EL (cell line): ENCODE data around the gene CPVL.

Experiments
- DNase-seq: peaks from one replicate; pipeline ENCODE4 v3.0.0-alpha.2; 2016

Gene CPVL

DNA sequence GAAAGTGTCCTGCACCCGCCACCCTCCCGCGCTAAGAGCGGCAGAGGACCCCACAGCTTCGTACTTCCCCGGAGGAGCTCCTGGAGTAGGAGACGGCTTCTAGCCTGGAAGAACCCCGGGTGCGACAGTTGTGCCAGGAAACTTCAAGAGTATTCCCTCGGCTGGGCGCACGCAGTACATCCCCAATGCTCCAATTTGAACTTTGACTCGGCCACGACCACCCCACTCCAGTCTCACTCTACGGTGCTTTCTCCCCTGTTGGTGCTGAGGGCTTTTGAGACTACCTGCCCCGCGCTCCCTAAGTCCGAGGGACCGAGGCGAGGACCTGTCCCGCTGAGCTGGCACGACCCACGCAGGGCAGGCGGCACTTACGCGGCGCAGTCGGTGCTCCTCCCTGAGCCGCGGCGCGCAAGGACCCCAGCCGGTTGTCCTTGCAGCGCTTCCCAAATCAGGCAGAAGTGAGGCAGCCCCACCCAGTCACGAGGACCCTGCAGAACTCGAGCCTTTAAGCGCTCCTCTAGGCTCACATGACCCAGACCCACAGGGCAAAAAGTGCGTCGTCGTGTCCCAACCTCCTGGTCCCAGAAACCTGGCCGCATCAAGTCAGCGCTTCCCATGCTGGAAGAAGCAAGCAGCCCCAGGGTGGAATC lies at the start of gene CPVL:
TSS of gene CPVL (minus strand) at position 481 of the 650 bp plus-strand sequence. CDS start 25,476 bp downstream, outside the sequence.
- peak; percentile 2 for DNase-seq

GRCh38 chr7:29194594-29195427 lies 48.5 kb upstream of the CPVL start, which contains the start of gene CHN2:
Gene CHN2 (plus strand): TSS chr7:29194775.
- DNase-seq, result peak; percentile 26

GRCh38 chr7:29194206-29194593 lies 47.9 kb upstream of the CPVL start:
- no peak for DNase-seq

GRCh38 chr7:29193316-29194205 lies 47.2 kb upstream of the CPVL start:
- DNase-seq, result no peak

DNA sequence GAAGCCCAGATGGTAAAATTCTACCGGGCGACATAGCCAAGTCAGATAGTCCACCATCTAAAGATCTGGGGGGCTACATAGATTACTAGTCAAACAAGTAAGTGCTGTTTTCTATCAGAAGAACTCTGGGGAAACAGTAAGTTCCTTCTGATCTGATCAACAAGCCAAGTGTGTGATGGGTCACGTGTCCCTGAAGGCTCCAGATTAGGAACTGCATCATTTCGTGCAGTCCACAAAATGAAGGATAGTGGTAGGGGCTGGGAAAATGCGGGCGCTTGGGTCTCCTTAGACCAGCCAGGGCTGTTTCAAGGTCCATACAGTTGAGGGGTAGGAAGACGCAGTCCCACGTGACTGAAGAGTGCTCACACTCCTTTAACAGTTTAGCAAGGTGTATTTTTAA lies 46.5 kb upstream of the CPVL start:
- no peak for DNase-seq

- DNase-seq, result no peak
These were observed 46.0 kb upstream of the CPVL start for GRCh38 chr7:29192323-29192722.

DNA sequence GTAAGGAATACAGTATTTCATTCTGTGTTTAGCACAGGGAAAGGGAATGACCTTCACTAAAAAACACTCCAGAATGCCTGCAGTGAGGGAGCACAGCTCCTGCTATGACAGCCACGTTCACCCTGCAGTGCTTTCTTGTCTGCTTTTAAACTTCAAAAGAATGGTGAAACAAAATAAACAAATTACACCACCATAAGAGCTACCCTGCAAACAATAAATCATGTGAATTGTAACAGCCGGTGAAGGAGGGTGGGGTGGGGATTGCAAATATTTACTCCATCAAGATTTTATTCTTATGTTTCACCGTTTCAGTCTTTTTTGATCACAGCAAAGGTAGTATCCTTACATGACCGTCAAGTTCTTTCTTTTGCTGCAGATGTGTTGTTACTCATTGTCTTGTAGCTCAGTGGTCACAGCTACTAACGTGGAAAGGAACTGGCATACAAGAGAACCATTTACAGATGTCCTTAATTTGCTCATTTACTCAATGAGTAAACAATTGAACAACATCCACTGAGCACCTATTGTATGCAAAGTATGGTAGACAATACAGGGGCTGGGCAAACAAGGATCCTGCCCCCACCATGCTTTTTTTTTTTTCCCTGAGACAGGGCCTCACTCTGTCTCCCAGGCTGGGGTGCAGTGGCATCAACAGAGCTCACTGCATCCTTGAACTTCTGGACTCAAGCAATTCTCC lies 44.2 kb upstream of the CPVL start:
- no peak for DNase-seq

- peak; percentile 23 for DNase-seq
These were observed 43.4 kb upstream of the CPVL start for GRCh38 chr7:29189743-29190201.

GRCh38 chr7:29185613-29186012 lies 39.3 kb upstream of the CPVL start:
- no peak for DNase-seq

GRCh38 chr7:29184599-29184998 lies 38.3 kb upstream of the CPVL start:
- no peak for DNase-seq

GRCh38 chr7:29179115-29179514 lies 32.8 kb upstream of the CPVL start:
- no peak for DNase-seq

GRCh38 chr7:29177963-29178600 lies 31.7 kb upstream of the CPVL start:
- DNase-seq, result no peak

GRCh38 chr7:29173458-29173857 lies 27.1 kb upstream of the CPVL start:
- DNase-seq, result no peak

DNA sequence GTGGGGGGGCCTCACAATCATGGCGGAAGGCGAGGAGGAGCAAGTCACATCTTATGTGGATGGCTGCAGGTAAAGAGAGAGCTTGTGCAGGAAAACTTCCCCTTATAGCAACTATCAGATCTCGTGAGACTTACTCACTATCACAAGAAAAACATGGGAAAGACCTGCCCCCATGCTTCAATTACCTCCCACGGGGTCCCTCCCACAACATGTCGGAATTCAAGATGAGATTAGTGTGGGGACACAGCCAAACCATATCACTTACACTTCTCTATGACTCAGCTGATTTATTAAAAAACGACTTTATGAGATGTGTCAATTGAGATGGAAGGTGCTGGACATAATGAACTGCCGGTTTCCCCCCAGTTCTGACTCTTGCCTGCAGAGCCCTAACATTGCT lies 24.4 kb upstream of the CPVL start:
- no peak for DNase-seq

DNA sequence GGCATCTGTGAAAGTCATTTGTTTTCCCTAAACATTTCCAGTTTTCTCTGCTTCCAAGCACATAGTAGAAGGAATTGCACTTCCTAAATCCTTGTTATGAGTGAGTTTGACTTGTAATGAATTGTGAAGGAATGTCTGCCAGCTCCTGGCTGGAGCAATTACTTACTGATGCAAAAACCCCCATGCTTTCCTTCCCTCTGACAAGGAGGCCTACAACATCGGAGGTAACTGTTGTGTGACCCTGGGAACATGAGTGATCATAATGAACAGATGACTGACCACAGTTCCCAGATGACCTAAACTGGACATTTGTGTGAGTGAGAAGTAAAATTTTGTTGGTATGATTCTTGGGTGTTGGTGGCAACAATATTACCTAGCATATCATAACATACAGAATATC lies 21.4 kb upstream of the CPVL start:
- no peak for DNase-seq

- DNase-seq, result no peak
These were observed 17.5 kb upstream of the CPVL start for GRCh38 chr7:29163854-29164253.

DNA sequence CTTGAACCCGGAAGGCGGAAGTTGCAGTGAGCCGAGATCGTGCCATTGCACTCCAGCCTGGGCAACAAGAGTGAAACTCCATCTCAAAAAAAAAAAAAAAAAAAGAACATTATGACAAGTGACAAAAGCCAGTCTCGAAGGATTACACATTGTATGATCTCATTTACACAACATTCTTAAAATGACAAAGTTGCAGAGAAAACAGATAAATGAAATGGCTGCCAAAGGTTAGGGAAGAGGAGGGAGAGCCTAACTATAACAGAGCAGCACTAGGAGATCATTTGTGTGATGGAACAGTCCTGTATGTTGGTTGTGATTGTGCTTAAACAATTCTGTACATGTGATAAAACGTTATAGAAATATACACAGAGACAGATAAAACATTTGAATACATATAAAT lies 16.2 kb upstream of the CPVL start:
- DNase-seq, result no peak

- DNase-seq, result no peak
These were observed 14.9 kb upstream of the CPVL start for GRCh38 chr7:29161231-29161630.

DNA sequence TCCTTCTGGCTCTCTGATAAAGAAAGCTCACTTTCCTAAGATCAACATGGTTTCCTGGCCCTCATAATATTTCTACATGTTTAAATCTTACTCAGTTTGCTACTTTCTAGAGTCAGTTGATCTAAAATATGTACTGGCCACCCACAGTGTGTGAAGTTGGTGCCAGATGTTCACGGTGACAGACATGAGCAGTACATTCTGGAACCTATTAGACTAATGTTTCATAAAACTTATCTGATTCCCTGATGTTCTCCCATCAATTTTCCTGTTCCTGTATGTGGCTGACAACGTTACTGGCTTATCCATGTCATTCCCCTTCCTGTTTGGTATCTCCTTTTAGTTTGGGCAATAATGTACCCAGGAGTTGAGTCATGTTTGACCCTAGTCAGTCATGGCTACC lies 13.7 kb upstream of the CPVL start:
- no peak for DNase-seq

- no peak for DNase-seq
These were observed 12.6 kb upstream of the CPVL start for GRCh38 chr7:29158795-29159423.

DNA sequence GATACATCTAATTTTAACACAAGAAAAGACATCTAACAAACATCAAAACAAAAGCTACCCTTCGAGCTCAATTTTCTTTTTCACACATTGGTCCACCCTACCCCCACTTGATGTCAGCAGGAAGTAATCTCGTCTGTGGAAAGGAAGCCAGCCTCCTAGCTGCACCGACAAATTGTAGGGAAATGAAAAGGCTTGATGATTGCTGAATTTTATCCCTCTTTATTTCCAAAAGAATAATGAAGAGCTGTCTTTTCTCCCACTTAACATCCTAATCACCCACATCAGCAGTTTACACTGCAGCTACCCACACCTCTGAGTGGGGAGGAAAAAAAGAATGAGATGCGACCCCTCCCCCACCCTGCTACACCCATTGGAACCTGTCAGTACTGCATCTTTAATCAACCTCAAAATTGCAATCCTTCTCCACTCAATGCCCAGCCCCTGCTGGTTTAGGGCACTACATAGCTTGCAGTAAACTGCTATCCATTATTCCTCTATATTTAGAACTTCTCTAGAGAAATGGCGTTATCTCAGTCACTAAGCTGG lies 10.6 kb upstream of the CPVL start:
- DNase-seq, result no peak
